Neural cell (in vitro differentiated cells): Measurements from ENCODE around the gene IFITM10. TPM values are rescaled to one million over a fixed set of nuclear protein-coding genes. Genes with fewer than 3 reads are reported as not detected.

Source experiments
- H2AFZ ChIP-seq: fragments of 200-600, 300-800 bp; sonication (generic), shearing (Covaris generic); 2 replicates; pipeline ENCODE4 v1.6.0; 2014; ENCODE audit warnings: low read depth, mild to moderate bottlenecking, antibody characterized with exemption, low read length, moderate library complexity
- H3F3A ChIP-seq: fragments of 200-600 bp; shearing (Covaris generic); 2 replicates; pipeline ENCODE4 v1.6.1; 2016; ENCODE audit warnings: mild to moderate bottlenecking, moderate library complexity, mixed read lengths, antibody characterized with exemption, low read length; ENCODE audit not compliant: insufficient read depth, poor library complexity, severe bottlenecking
- H3K27ac ChIP-seq: fragments of 200-600, 300-800 bp; sonication (generic), shearing (Covaris generic); 2 replicates; pipeline ENCODE4 v1.5.1; 2014; ENCODE audit warnings: mild to moderate bottlenecking, low read length, moderate library complexity
- H3K27me3 ChIP-seq: fragments of 300-800, 200-600 bp; sonication (generic), shearing (Covaris generic); 2 replicates; pipeline ENCODE4 v1.6.0; 2014; ENCODE audit warnings: mild to moderate bottlenecking, low read depth, low read length, moderate library complexity; ENCODE audit not compliant: insufficient read depth
- H3K36me3 ChIP-seq: fragments of 300-800, 200-600 bp; sonication (generic), shearing (Covaris generic); 2 replicates; pipeline ENCODE4 v1.5.1; 2014; ENCODE audit warnings: mild to moderate bottlenecking, antibody characterized with exemption, low read length, moderate library complexity; ENCODE audit not compliant: insufficient read depth
- H3K4me2 ChIP-seq: fragments of 300-800, 200-600 bp; sonication (generic), shearing (Covaris generic); 2 replicates; pipeline ENCODE4 v1.6.0; 2014; ENCODE audit warnings: mild to moderate bottlenecking, low read length
- H3K4me3 ChIP-seq: fragments of 300-800, 200-600 bp; sonication (generic), shearing (Covaris generic); 2 replicates; pipeline ENCODE4 v1.5.1; 2014; ENCODE audit warnings: mild to moderate bottlenecking, low read length, moderate library complexity
- H3K79me2 ChIP-seq: fragments of 200-600 bp; shearing (Covaris generic); replicated peaks from 2 replicates; pipeline ENCODE4 v1.6.0; 2014; ENCODE audit warnings: mild to moderate bottlenecking, low read length, moderate library complexity; ENCODE audit not compliant: insufficient read depth
- H3K9ac ChIP-seq: fragments of 300-800, 200-600 bp; sonication (generic), shearing (Covaris generic); 2 replicates; pipeline ENCODE4 v1.6.1; 2016; ENCODE audit warnings: mild to moderate bottlenecking, low read length, mixed read lengths
- H3K9me2 ChIP-seq: fragments of 200-600 bp; shearing (Covaris generic); 2 replicates; pipeline ENCODE4 v1.6.1; 2016; ENCODE audit warnings: mild to moderate bottlenecking, low read length, mixed read lengths; ENCODE audit not compliant: insufficient read depth
- H3K9me3 ChIP-seq: fragments of 200-600, 300-800 bp; sonication (generic), shearing (Covaris generic); 2 replicates; pipeline ENCODE4 v1.6.1; 2016; ENCODE audit warnings: mild to moderate bottlenecking, mixed run types, low read length, moderate library complexity, mixed read lengths
- H4K20me1 ChIP-seq: fragments of 200-600 bp; shearing (Covaris generic); 2 replicates; pipeline ENCODE4 v1.6.1; 2016; ENCODE audit warnings: mild to moderate bottlenecking, mixed run types; ENCODE audit not compliant: insufficient read depth
- EP300 ChIP-seq: fragments of 450-650 bp; conservative IDR thresholded peaks from 2 replicates; pipeline ENCODE4 v1.6.1; 2014; ENCODE audit warnings: antibody characterized with exemption, mild to moderate bottlenecking, moderate library complexity; ENCODE audit not compliant: poor library complexity, severe bottlenecking
- EZH2 ChIP-seq: fragments of 200-600, 300-800 bp; shearing (Covaris generic), sonication (generic); IDR thresholded peaks from 2 replicates; pipeline ENCODE4 v1.6.1; 2014; ENCODE audit warnings: antibody characterized with exemption, low read length, borderline replicate concordance, mild to moderate bottlenecking; ENCODE audit not compliant: insufficient read depth, poor library complexity, severe bottlenecking
- MXI1 ChIP-seq: fragments of 450-650 bp; conservative IDR thresholded peaks from 2 replicates; pipeline ENCODE4 v1.6.1; 2014; ENCODE audit warnings: antibody characterized with exemption, mild to moderate bottlenecking; ENCODE audit not compliant: poor library complexity, severe bottlenecking
- POLR2AphosphoS5 ChIP-seq: IDR thresholded peaks from 2 replicates; pipeline ENCODE4 v1.6.1; 2012
- RAD21 ChIP-seq: fragments of 450-650 bp; conservative IDR thresholded peaks from 2 replicates; pipeline ENCODE4 v1.6.1; 2014; ENCODE audit warnings: antibody characterized with exemption, mild to moderate bottlenecking, moderate library complexity
- SMC3 ChIP-seq: fragments of 450-650 bp; conservative IDR thresholded peaks from 2 replicates; pipeline ENCODE4 v1.6.1; 2014; ENCODE audit warnings: antibody characterized with exemption, mild to moderate bottlenecking, moderate library complexity; ENCODE audit not compliant: poor library complexity
- TAF1 ChIP-seq: IDR thresholded peaks from 2 replicates; pipeline ENCODE4 v1.6.1; 2012; ENCODE audit warnings: low read depth
- polyA plus RNA-seq: library from polyadenylated mRNA; depleted of rRNA; stranded (reverse); fragments of >200 nt; gene quantifications from 2 replicates; pipeline ENCODE4 v1.2.3, GENCODE V29; 2014
- TF ChIP-seq, protein P1 (sequence below): IDR thresholded peaks from 2 replicates; pipeline ENCODE4 v1.6.1; 2012; ENCODE audit warnings: borderline replicate concordance
- TF ChIP-seq, protein P2 (sequence below): fragments of 450-650 bp; IDR thresholded peaks from 2 replicates; pipeline ENCODE4 v1.5.1; 2014; ENCODE audit warnings: antibody characterized with exemption, mild to moderate bottlenecking, moderate library complexity; ENCODE audit not compliant: poor library complexity, severe bottlenecking

The IFITM10 gene
- polyA plus RNA-seq, 1 donor from 2014 or later, result 1.1 TPM

DNA sequence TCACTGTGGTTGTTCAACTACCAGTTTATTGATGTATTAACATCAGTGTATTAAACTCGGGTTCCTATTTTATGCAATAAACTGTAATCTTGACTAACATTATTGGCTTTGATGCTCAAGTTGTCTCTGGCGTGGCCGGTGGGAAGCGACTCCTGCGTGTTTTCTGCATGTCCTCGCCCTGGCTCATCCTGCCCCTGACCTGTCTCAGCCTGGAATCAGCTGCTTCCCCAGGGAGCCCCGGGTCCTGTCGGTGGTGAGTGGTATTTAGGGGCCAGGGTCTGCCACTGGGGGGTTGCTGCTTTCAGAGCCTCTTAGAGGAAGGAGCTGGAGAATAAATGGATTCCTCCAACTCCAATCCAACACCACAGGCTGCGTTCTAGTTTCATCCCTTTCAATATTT is 22.5 kb downstream of the IFITM10 start:
- Histone ChIP-seq H2AFZ (no peak overlapping the region), H4K20me1 (no peaks in the 10 kb centered on the region), H3K36me3 (no peaks in the 10 kb centered on the region), H3K9me2 (no peaks in the 10 kb centered on the region), H3K9ac (no peak overlapping the region), H3F3A (no peaks in the 10 kb centered on the region), H3K9me3 (no peaks in the 10 kb centered on the region), H3K79me2 (no peaks in the 10 kb centered on the region), H3K4me3 (no peak overlapping the region), H3K27ac (no peak overlapping the region), H3K4me2 (no peak overlapping the region), H3K27me3 (no peaks in the 10 kb centered on the region)
- TF ChIP-seq, protein P1, sequence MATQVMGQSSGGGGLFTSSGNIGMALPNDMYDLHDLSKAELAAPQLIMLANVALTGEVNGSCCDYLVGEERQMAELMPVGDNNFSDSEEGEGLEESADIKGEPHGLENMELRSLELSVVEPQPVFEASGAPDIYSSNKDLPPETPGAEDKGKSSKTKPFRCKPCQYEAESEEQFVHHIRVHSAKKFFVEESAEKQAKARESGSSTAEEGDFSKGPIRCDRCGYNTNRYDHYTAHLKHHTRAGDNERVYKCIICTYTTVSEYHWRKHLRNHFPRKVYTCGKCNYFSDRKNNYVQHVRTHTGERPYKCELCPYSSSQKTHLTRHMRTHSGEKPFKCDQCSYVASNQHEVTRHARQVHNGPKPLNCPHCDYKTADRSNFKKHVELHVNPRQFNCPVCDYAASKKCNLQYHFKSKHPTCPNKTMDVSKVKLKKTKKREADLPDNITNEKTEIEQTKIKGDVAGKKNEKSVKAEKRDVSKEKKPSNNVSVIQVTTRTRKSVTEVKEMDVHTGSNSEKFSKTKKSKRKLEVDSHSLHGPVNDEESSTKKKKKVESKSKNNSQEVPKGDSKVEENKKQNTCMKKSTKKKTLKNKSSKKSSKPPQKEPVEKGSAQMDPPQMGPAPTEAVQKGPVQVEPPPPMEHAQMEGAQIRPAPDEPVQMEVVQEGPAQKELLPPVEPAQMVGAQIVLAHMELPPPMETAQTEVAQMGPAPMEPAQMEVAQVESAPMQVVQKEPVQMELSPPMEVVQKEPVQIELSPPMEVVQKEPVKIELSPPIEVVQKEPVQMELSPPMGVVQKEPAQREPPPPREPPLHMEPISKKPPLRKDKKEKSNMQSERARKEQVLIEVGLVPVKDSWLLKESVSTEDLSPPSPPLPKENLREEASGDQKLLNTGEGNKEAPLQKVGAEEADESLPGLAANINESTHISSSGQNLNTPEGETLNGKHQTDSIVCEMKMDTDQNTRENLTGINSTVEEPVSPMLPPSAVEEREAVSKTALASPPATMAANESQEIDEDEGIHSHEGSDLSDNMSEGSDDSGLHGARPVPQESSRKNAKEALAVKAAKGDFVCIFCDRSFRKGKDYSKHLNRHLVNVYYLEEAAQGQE, result no peak
- TF ChIP-seq, protein P2, sequence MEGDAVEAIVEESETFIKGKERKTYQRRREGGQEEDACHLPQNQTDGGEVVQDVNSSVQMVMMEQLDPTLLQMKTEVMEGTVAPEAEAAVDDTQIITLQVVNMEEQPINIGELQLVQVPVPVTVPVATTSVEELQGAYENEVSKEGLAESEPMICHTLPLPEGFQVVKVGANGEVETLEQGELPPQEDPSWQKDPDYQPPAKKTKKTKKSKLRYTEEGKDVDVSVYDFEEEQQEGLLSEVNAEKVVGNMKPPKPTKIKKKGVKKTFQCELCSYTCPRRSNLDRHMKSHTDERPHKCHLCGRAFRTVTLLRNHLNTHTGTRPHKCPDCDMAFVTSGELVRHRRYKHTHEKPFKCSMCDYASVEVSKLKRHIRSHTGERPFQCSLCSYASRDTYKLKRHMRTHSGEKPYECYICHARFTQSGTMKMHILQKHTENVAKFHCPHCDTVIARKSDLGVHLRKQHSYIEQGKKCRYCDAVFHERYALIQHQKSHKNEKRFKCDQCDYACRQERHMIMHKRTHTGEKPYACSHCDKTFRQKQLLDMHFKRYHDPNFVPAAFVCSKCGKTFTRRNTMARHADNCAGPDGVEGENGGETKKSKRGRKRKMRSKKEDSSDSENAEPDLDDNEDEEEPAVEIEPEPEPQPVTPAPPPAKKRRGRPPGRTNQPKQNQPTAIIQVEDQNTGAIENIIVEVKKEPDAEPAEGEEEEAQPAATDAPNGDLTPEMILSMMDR, result no peak
- no peak for TF ChIP-seq EZH2
- TF ChIP-seq EP300, result no peak
- TF ChIP-seq MXI1, result no peak
- no peak for TF ChIP-seq POLR2AphosphoS5
- TF ChIP-seq SMC3, result no peak
- no peak for TF ChIP-seq RAD21
- TF ChIP-seq TAF1, result no peak

DNA sequence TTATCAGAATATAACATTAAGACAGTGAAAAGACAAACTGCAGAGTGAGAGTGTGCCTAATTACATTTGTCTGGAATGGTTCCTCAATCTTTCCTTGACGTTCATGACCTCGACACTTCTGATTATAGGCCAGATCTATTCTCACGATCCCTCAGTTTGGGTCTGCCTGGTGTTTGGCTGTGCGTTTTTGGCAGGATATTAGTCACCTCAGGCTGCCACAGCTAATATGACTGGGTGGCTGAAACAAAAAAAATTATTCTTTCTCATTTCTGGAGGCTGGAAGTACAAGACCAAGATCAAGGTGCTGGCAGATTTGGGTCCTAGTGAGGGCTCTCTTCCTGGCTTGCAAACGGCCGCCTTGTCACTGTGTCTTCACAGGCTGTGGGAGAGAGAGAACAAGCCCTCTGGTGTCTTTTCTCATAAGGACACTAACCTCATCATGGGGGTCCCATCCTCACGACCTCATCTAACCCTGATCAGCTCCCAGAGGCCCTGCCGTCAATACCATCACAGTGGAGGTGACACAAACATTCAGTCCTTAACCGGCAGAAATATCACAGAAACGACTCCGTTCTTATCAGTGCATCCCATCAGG is 23.2 kb downstream of the IFITM10 start:
- Histone ChIP-seq H3K4me3 (no peak overlapping the region), H3K79me2 (no peaks in the 10 kb centered on the region), H3K27ac (no peak overlapping the region), H3K36me3 (no peaks in the 10 kb centered on the region), H2AFZ (no peak overlapping the region), H3K9ac (no peak overlapping the region), H3K9me2 (no peaks in the 10 kb centered on the region), H4K20me1 (no peaks in the 10 kb centered on the region), H3K4me2 (no peak overlapping the region), H3K9me3 (no peaks in the 10 kb centered on the region), H3F3A (no peaks in the 10 kb centered on the region), H3K27me3 (no peaks in the 10 kb centered on the region)
- no peak for TF ChIP-seq SMC3
- no peak for TF ChIP-seq EZH2
- no peak for TF ChIP-seq POLR2AphosphoS5
- no peak for TF ChIP-seq TAF1
- TF ChIP-seq, protein P2, result no peak
- no peak for TF ChIP-seq RAD21
- TF ChIP-seq MXI1, result no peak
- TF ChIP-seq, protein P1, result no peak
- no peak for TF ChIP-seq EP300
